Neural cell (in vitro differentiated cells): Measurements from ENCODE around the gene CRYGS.

ENCODE experiments used
- CTCF ChIP-seq: fragments of 450-650 bp; IDR thresholded peaks from 2 replicates; pipeline ENCODE4 v1.5.1; 2014; ENCODE audit warnings: antibody characterized with exemption, mild to moderate bottlenecking, moderate library complexity; ENCODE audit not compliant: poor library complexity, severe bottlenecking
- EP300 ChIP-seq: fragments of 450-650 bp; conservative IDR thresholded peaks from 2 replicates; pipeline ENCODE4 v1.6.1; 2014; ENCODE audit warnings: antibody characterized with exemption, mild to moderate bottlenecking, moderate library complexity; ENCODE audit not compliant: poor library complexity, severe bottlenecking
- EZH2 ChIP-seq: fragments of 200-600, 300-800 bp; shearing (Covaris generic), sonication (generic); IDR thresholded peaks from 2 replicates; pipeline ENCODE4 v1.6.1; 2014; ENCODE audit warnings: antibody characterized with exemption, low read length, borderline replicate concordance, mild to moderate bottlenecking; ENCODE audit not compliant: insufficient read depth, poor library complexity, severe bottlenecking
- MXI1 ChIP-seq: fragments of 450-650 bp; conservative IDR thresholded peaks from 2 replicates; pipeline ENCODE4 v1.6.1; 2014; ENCODE audit warnings: antibody characterized with exemption, mild to moderate bottlenecking; ENCODE audit not compliant: poor library complexity, severe bottlenecking
- POLR2AphosphoS5 ChIP-seq: IDR thresholded peaks from 2 replicates; pipeline ENCODE4 v1.6.1; 2012
- RAD21 ChIP-seq: fragments of 450-650 bp; conservative IDR thresholded peaks from 2 replicates; pipeline ENCODE4 v1.6.1; 2014; ENCODE audit warnings: antibody characterized with exemption, mild to moderate bottlenecking, moderate library complexity
- REST ChIP-seq: IDR thresholded peaks from 2 replicates; pipeline ENCODE4 v1.6.1; 2012; ENCODE audit warnings: borderline replicate concordance

GRCh38 chr3:186530415-186530814 lies 13.8 kb downstream of the CRYGS start:
- no peak for TF ChIP-seq CTCF
- TF ChIP-seq EP300 = no peak
- TF ChIP-seq MXI1 = no peak
- no peak for TF ChIP-seq RAD21
- no peak for TF ChIP-seq EZH2
- no peak for TF ChIP-seq POLR2AphosphoS5
- TF ChIP-seq REST = no peak
